ENCODE results near the gene STKLD1. TPM values are rescaled to one million over a fixed set of nuclear protein-coding genes. Genes with fewer than 3 reads are reported as not detected.

Gene STKLD1
- total RNA-seq, 6 experiments from 2014 or later, result 0.46 to 1.4 (median 0.68) TPM

DNA sequence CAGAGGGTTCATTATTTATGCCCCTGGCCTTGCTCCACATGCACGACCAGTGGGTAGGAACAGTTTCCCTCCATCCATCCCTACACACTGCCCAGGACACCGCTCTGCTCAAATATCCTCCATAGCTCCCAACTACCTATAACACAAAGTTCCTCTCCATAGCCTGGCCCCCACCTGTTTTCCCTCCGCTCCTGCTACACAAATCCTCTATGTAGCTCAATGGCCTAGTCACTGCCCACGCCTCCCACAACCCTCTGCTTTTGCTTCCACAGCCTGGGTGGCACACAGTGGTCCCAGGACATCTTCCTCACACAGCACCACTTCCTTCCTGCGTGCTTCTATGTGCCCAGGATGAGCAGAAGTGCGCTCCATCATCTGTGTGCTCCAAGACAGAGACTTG, 21.2 kb downstream of the STKLD1 start:
- TF ChIP-seq, protein P1, sequence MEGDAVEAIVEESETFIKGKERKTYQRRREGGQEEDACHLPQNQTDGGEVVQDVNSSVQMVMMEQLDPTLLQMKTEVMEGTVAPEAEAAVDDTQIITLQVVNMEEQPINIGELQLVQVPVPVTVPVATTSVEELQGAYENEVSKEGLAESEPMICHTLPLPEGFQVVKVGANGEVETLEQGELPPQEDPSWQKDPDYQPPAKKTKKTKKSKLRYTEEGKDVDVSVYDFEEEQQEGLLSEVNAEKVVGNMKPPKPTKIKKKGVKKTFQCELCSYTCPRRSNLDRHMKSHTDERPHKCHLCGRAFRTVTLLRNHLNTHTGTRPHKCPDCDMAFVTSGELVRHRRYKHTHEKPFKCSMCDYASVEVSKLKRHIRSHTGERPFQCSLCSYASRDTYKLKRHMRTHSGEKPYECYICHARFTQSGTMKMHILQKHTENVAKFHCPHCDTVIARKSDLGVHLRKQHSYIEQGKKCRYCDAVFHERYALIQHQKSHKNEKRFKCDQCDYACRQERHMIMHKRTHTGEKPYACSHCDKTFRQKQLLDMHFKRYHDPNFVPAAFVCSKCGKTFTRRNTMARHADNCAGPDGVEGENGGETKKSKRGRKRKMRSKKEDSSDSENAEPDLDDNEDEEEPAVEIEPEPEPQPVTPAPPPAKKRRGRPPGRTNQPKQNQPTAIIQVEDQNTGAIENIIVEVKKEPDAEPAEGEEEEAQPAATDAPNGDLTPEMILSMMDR (IDR thresholded peaks at IDR 0.05), result no peak
- H3K27me3 Mint-ChIP-seq (ENCODE audit: insufficient read depth), result peaks cover 30% of the 10 kb centered on the region
- H3K27ac Mint-ChIP-seq, result no peak overlapping the region
- no peak overlapping the region for H3K4me3 Mint-ChIP-seq
- no peaks in the 10 kb centered on the region for H3K9me3 Mint-ChIP-seq
- no peaks in the 10 kb centered on the region for H3K36me3 Mint-ChIP-seq (ENCODE audit: low read depth)
- DNase-seq, result no peak
- H3K4me1 Mint-ChIP-seq (ENCODE audit: low read depth), result no peaks in the 10 kb centered on the region

DNA sequence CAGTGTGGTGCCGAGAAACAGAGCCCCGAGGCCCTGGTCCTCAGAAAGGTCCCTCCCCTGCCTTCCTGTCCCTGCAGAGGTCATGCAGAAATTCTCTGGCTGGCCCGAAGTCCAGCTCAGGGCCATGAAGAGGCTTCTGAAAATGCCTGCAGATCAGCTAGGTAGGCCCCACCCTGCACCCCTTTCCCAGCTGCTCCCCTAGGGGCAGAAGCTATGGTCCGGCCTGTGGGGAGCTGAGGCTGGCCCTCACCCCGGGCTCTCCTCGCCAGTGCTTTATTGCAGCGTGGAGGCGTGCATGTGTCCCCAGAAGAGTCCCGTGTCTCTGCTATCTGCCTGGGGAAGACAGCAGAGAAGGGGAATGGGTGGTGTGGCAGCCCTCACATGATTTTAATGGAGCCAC, 21.7 kb downstream of the STKLD1 start:
- TF ChIP-seq, protein P1 (IDR thresholded peaks at IDR 0.05), result no peak
- no peaks in the 10 kb centered on the region for H3K4me1 Mint-ChIP-seq (ENCODE audit: low read depth)
- no peak for DNase-seq
- H3K9me3 Mint-ChIP-seq, result no peaks in the 10 kb centered on the region
- no peak overlapping the region for H3K27ac Mint-ChIP-seq
- no peaks in the 10 kb centered on the region for H3K36me3 Mint-ChIP-seq (ENCODE audit: low read depth)
- no peak overlapping the region for H3K4me3 Mint-ChIP-seq
- peaks cover 30% of the 10 kb centered on the region for H3K27me3 Mint-ChIP-seq (ENCODE audit: insufficient read depth)

- Mint-ChIP-seq H3K27me3 (ENCODE audit: insufficient read depth) (peaks cover 24% of the 10 kb centered on the region), H3K4me3 (no peak overlapping the region; the same call in 1 of the 2 replicates), H3K36me3 (ENCODE audit: low read depth) (peaks cover 2% of the 10 kb centered on the region; the same call in 1 of the 2 replicates), H3K27ac (no peak overlapping the region), H3K9me3 (no peaks in the 10 kb centered on the region), H3K4me1 (ENCODE audit: low read depth) (peaks cover 3% of the 10 kb centered on the region)
- TF ChIP-seq, protein P1 (IDR thresholded peaks at IDR 0.05), result no peak
- no peak for DNase-seq
Observed at GRCh38 chr9:133400292-133400691, 24.1 kb downstream of the STKLD1 start.

DNA sequence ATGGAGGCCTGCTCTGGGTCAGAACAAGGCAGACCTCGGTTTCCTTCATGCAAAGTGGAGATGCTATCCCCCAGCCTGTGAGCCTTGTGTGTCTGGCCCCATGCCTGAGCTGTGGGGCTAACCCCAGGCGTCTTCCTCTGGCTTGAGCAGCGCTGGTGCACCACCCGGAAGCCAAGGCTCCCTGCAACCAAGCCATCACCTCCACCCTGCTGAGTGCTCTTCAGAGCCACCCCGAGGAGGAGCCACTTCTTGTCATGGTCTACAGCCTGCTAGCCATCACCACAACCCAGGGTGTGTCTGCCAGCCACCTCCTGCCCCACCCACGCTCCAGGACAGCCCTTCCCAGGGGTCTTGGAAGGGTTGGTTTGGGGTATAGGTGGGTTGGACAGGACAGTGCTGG, 25.4 kb downstream of the STKLD1 start:
- H3K4me3 Mint-ChIP-seq, result no peak overlapping the region
- DNase-seq, result no peak
- H3K9me3 Mint-ChIP-seq, result no peaks in the 10 kb centered on the region
- H3K4me1 Mint-ChIP-seq (ENCODE audit: low read depth), result peaks cover 16% of the 10 kb centered on the region
- peaks cover 15% of the 10 kb centered on the region for H3K36me3 Mint-ChIP-seq (ENCODE audit: low read depth)
- TF ChIP-seq, protein P1 (IDR thresholded peaks at IDR 0.05), result no peak
- H3K27ac Mint-ChIP-seq, result no peak overlapping the region
- H3K27me3 Mint-ChIP-seq (ENCODE audit: insufficient read depth), result peaks cover 19% of the 10 kb centered on the region

DNA sequence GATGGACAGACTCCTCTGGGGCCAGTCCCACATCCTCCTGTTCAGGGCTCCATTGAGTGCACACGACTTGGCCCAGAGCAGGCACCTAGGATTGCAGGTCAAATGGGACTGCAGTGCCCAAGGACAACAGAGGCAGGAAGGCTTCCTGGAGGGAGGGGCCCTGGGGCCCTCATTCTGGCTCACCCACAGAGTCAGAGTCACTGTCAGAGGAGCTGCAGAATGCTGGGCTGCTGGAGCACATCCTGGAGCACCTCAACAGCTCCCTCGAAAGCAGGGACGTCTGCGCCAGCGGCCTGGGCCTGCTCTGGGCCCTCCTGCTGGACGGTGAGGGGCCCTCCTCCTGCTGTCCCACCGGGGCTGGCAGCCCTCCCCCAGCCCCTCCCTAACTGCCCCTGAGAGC, 26.5 kb downstream of the STKLD1 start:
- Mint-ChIP-seq H3K4me1 (ENCODE audit: low read depth) (peaks cover 22% of the 10 kb centered on the region), H3K27me3 (ENCODE audit: insufficient read depth) (peaks cover 9% of the 10 kb centered on the region), H3K9me3 (no peaks in the 10 kb centered on the region), H3K36me3 (ENCODE audit: low read depth) (peaks cover 25% of the 10 kb centered on the region), H3K4me3 (no peak overlapping the region), H3K27ac (no peak overlapping the region)
- DNase-seq, result no peak
- TF ChIP-seq, protein P1 (IDR thresholded peaks at IDR 0.05), result no peak

Measured in HFFc6 (cell line).